Fibroblast of pulmonary artery (primary cell): ENCODE data around the gene BABAM2.

Source experiments
- DNase-seq: peaks from one replicate; pipeline ENCODE4 v3.0.0-alpha.2; 2010; ENCODE audit warnings: low read depth
- H3K4me3 ChIP-seq: replicated peaks from 2 replicates; pipeline ENCODE4 v1.5.1; 2011; ENCODE audit warnings: low read depth, mild to moderate bottlenecking, control low read depth, low read length, moderate library complexity
- CTCF ChIP-seq: IDR thresholded peaks from 2 replicates; pipeline ENCODE4 v1.5.1; 2011; ENCODE audit warnings: mild to moderate bottlenecking, control low read depth, low read length, inconsistent platforms; ENCODE audit errors: missing control alignments

BABAM2 gene

DNA sequence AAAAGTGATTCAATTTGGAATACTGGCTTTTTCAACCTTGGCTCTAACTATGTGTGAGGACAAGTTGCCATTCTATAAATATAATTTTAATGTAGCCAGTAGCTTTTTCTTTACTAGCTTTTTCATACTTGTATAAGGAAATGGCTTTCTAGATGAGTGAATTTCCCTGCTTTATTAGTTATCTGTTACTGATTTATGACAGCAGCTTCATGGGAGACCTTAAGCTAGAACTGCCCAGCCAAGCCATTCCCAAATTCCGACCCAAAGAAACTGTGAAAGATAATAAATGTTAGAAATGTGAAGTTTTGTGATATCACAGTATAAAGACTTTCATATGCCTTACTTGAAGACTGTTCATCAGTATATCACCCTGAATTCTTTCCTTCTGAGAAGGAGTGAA lies 32.3 kb downstream of the BABAM2 start:
- no peak overlapping the region for H3K4me3 ChIP-seq
- no peak for TF ChIP-seq CTCF
- DNase-seq: no peak

DNA sequence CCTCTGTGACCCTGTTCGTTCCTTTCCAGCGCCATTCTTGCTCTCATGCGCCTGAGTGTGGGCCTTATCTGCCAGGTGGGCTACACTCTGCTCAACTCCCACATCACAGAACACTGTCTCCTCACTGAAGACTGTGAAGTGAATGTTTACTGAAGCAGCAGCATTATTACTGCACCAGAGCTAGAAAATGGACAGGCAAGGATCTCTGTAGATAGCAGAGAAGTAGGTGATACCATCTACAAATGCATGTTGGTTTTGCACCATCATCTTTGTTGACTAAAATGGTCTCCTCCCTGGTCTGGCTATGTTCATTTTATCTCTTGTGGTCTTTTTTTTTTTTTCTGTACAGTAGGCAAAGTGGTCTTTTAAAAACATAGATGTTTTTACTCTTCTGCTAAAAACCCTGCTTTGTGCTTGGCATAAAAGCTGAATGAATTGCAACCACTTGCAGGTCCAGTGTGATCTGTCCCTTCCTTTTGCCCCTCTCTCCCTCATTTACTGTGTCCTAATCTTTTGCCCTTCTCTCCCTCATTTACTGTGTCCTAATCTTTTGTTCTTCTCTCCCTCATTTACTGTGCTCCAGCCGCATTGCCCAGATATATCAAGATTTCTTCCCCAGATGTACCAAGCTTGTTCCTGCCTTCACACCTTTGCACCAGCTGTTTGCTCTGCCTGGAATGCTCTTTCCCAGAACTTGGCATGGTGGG lies 35.4 kb downstream of the BABAM2 start:
- H3K4me3 ChIP-seq: no peak overlapping the region
- DNase-seq: no peak
- TF ChIP-seq CTCF: no peak

DNA sequence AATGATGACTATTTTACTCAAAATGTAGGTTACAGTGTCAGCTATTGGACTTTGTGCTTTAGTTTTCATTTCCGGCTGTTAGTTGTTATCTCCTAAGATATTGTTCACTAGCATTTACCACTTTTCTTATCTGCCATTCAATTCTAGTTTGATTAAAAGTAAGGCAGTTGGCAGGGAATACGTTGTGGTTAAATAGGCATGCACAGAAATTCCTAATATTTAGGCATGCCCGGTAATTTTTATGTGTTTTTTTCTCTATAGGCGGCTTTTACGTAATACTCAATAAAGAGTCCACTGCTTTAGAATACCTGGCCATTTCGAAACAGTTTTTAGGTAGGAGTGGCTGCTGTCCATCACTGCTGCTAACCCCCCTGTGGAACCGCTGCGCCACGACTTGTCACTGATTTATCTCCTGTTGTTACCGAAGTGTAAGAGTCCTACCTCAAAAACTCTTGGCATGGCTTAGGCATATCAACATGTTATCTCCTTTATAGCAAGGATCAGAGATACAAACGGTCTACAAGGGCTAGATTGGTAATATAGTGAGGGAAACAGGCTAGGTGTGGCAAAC lies 39.5 kb downstream of the BABAM2 start:
- TF ChIP-seq CTCF: no peak
- no peak for DNase-seq

DNA sequence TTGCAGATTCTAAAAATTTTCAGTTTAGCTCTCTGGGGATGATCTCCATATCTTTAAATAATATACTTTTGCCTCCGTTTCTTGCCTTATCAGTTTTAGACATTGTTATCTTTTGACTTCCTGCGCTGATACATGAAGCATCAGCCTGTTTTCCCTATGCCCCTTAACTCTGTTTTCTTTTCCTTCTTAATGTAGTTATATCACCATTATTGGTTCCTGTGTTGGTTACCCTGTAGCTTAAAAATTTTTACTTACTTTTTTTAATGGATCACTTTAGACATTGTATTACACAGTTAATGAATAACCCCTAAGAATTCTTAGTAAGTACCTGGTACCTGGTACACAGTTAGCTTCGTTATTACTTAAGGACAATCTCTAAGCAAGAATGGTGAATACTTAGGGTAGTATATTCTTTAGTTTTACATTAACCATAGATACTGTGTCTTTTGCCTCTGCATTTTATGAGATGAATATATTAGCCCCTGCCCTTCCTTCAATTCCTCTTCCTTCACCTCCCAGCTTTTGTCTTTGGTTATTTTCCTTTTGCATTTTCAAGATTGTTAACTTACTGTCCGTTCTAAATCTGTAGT lies 40.9 kb downstream of the BABAM2 start:
- no peak for TF ChIP-seq CTCF
- DNase-seq: no peak
- H3K4me3 ChIP-seq: no peak overlapping the region

More for the DNA sequence above, 39.5 kb downstream of the BABAM2 start:
- no peak overlapping the region for H3K4me3 ChIP-seq

DNA sequence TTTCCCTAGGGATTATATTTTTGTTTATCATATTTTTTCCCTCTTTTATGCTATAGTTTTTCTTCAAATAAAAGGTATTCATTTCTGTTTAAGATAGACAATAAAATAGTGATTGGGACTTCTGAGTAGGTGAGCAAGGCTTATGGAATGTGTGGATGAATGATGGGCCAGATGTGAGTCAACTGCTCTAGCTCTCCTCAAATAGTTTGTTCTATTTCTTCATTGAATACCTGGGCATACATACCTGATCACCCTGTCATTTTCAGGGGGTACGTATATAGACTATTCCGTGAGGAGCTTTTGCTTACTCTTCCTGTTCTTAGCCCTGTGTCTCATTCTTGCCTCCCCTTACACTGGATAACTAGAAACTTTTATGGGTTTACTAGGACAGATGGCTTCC lies 41.9 kb downstream of the BABAM2 start:
- TF ChIP-seq CTCF: no peak
- DNase-seq: peak; percentile 57
- no peak overlapping the region for H3K4me3 ChIP-seq

- H3K4me3 ChIP-seq: no peak overlapping the region
- no peak for DNase-seq
- no peak for TF ChIP-seq CTCF
These were observed 44.5 kb downstream of the BABAM2 start for GRCh38 chr2:27935026-27935425.
